ENCODE data around the gene KCNQ2.

Gene KCNQ2

DNA sequence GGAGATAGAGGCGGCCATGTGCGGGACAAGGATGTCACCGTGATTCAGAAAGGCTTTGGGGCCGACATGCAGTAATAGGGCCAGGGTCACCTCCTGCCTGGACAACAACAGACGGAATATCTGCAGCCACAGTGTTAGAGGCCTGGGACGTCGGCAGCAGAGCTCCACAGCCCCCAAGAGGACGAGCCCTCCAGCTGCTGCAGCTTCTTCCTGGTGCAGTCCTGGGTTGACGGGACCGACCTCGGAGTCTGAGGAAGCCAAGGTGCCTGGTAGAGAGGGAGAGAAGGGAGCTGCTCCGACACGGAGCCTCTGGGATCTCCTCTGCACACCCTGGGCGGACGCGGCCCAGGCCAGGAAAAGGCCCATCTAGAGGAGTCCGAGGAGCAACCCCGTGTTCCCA lies 88.1 kb downstream of the KCNQ2 start:
- Histone ChIP-seq H2BK12ac (ENCODE audit: low read length) (no peak overlapping the region), H2AFZ (ENCODE audit: low read length) (no peak overlapping the region), H3K27ac (replicated peaks; ENCODE audit: low read length) (no peak overlapping the region), H3K4me1 (ENCODE audit: control insufficient read depth in 2 of 2, insufficient read depth in 1 of 2, low read depth in 1 of 2, low read length in 2 of 2) (peaks cover 4 to 13% of the 10 kb centered on the region in 2 donors), H3K27me3 (ENCODE audit: control insufficient read depth in 3 of 3, insufficient read depth in 3 of 3, low read depth in 1 of 3, low read length in 3 of 3) (peaks cover 0 to 6% (median 4%) of the 10 kb centered on the region in 3 experiments), H3K4me3 (ENCODE audit: low read length in 2 of 2) (no peak overlapping the region), H2BK15ac (ENCODE audit: low read length) (no peak overlapping the region), H2BK120ac (ENCODE audit: low read depth, low read length) (no peak overlapping the region), H3K9ac (ENCODE audit: low read depth, low read length, poor library complexity) (no peak overlapping the region), H4K91ac (ENCODE audit: low read depth, low read length, poor library complexity) (no peak overlapping the region), H3K4me2 (ENCODE audit: insufficient read depth, low read length, poor library complexity, severe bottlenecking) (no peak overlapping the region), H3K23ac (ENCODE audit: low read depth, low read length, poor library complexity) (peak overlapping the region; percentile 77), H2AK5ac (ENCODE audit: low read depth, low read length) (no peak overlapping the region), H3K9me3 (replicated peaks in 1 of 2; ENCODE audit: control insufficient read depth in 2 of 2, insufficient read depth in 1 of 2, low read depth in 1 of 2, low read length in 2 of 2) (peaks cover 15 to 21% of the 10 kb centered on the region in 2 donors), H3K18ac (ENCODE audit: low read length) (no peak overlapping the region), H3K4ac (ENCODE audit: low read length) (no peak overlapping the region), H4K8ac (ENCODE audit: low read depth, low read length) (no peak overlapping the region), H3K36me3 (replicated peaks in 1 of 2; ENCODE audit: control insufficient read depth in 2 of 2, insufficient read depth in 2 of 2, low read length in 2 of 2) (peaks cover 0 to 3% of the 10 kb centered on the region in 2 donors), H3K79me1 (ENCODE audit: low read depth, low read length) (peaks cover 4% of the 10 kb centered on the region), H3K14ac (ENCODE audit: low read length) (no peak overlapping the region), H2BK5ac (ENCODE audit: low read length) (no peak overlapping the region)
- no CpG with 5 or more reads among the region's 18 CpGs for WGBS, 2 donors (ENCODE audit: extremely low coverage in 2 of 2, insufficient read length in 2 of 2, insufficient replicate concordance in 1 of 2)
- no peak for DNase-seq (ENCODE audit: low spot score)

DNA sequence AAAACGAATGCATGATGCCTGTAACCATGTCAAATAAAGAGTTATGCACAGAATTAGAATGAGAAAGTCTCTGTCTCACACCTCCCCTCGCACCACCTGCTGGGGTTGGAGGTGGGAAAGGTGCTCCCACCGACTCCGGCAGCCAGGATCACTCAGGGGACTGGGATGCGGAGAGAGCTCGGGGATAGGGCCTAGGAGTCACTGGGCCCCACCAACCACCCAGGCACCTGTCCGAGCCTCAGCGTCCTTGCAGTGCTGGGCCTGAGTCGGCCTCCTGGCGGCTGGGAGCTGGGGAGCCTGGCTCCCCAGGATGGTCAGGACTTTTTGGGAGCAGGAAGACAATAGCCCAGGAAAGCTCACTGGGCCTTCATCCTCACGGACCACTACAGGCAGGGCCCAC lies 88.9 kb downstream of the KCNQ2 start:
- H3K23ac ChIP-seq (ENCODE audit: low read depth, low read length, poor library complexity), result no peak overlapping the region
- no peak overlapping the region for H3K9ac ChIP-seq (ENCODE audit: low read depth, low read length, poor library complexity)
- H3K36me3 ChIP-seq (replicated peaks in 1 of 2; ENCODE audit: control insufficient read depth in 2 of 2, insufficient read depth in 2 of 2, low read length in 2 of 2), result peaks cover 0 to 3% of the 10 kb centered on the region in 2 donors
- DNase-seq (ENCODE audit: low spot score), result no peak
- no peak overlapping the region for H4K8ac ChIP-seq (ENCODE audit: low read depth, low read length)
- H4K91ac ChIP-seq (ENCODE audit: low read depth, low read length, poor library complexity), result no peak overlapping the region
- no peak overlapping the region for H3K14ac ChIP-seq (ENCODE audit: low read length)
- no CpG with 5 or more reads among the region's 11 CpGs for WGBS, 2 donors (ENCODE audit: extremely low coverage in 2 of 2, insufficient read length in 2 of 2, insufficient replicate concordance in 1 of 2)
- H2BK120ac ChIP-seq (ENCODE audit: low read depth, low read length), result no peak overlapping the region
- no peak overlapping the region for H3K4me3 ChIP-seq (ENCODE audit: low read length in 2 of 2)
- no peak overlapping the region for H2BK15ac ChIP-seq (ENCODE audit: low read length)
- peaks cover 0 to 6% (median 4%) of the 10 kb centered on the region in 3 experiments for H3K27me3 ChIP-seq (ENCODE audit: control insufficient read depth in 3 of 3, insufficient read depth in 3 of 3, low read depth in 1 of 3, low read length in 3 of 3)
- no peak overlapping the region for H3K4ac ChIP-seq (ENCODE audit: low read length)
- no peak overlapping the region for H3K4me2 ChIP-seq (ENCODE audit: insufficient read depth, low read length, poor library complexity, severe bottlenecking)
- no peak overlapping the region for H2BK12ac ChIP-seq (ENCODE audit: low read length)
- H3K27ac ChIP-seq (replicated peaks; ENCODE audit: low read length), result no peak overlapping the region
- peaks cover 6% of the 10 kb centered on the region for H3K79me1 ChIP-seq (ENCODE audit: low read depth, low read length)
- no peak overlapping the region for H3K18ac ChIP-seq (ENCODE audit: low read length)
- H2BK5ac ChIP-seq (ENCODE audit: low read length), result no peak overlapping the region
- H3K9me3 ChIP-seq (replicated peaks in 1 of 2; ENCODE audit: control insufficient read depth in 2 of 2, insufficient read depth in 1 of 2, low read depth in 1 of 2, low read length in 2 of 2), result peaks cover 15 to 21% of the 10 kb centered on the region in 2 donors
- H3K4me1 ChIP-seq (ENCODE audit: control insufficient read depth in 2 of 2, insufficient read depth in 1 of 2, low read depth in 1 of 2, low read length in 2 of 2), result peaks cover 4 to 21% of the 10 kb centered on the region in 2 donors
- H2AK5ac ChIP-seq (ENCODE audit: low read depth, low read length), result peak overlapping the region; percentile 67
- H2AFZ ChIP-seq (ENCODE audit: low read length), result no peak overlapping the region

DNA sequence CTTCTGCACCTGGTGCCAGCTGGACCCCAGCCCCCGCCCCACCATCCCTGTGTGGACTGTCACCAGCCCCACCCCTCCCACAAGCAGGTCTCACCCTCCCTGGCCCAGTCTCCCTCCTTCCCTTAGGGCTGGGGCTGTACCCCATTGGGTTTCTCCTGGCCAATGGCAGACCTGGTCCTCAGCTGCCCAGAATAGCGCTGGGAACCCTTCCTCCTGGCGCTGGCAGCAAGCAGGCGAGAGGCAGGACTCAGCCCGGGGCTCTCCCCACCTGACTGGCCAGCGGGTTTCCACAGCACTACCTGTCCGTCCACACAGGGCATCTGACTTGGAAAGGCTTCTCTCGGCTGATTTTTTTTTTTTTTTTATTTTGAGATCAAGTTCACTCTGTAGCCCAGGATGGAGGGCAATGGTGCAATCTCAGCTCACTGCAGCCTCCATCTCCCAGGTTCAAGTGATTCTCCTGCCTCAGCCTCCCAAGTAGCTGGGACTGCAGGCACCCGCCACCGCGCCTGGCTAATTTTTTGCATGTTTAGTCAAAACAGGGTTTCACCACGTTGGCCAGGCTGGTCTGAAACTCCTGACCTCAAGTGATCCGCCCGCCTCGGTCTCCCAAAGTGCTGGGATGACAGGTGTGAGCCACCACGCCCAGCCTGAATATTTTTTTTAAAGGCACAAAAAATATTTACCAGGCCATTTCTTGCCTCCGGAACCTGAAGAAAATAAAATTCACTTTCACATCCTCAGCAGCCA lies 89.7 kb downstream of the KCNQ2 start:
- H2AK5ac ChIP-seq (ENCODE audit: low read depth, low read length), result peak overlapping the region; percentile 2
- no peak overlapping the region for H3K23ac ChIP-seq (ENCODE audit: low read depth, low read length, poor library complexity)
- WGBS, 2 donors (ENCODE audit: extremely low coverage in 2 of 2, insufficient read length in 2 of 2, insufficient replicate concordance in 1 of 2), result no CpG with 5 or more reads among the region's 17 CpGs
- DNase-seq (ENCODE audit: low spot score), result no peak
- H3K9ac ChIP-seq (ENCODE audit: low read depth, low read length, poor library complexity), result no peak overlapping the region
- peaks cover 0 to 2% of the 10 kb centered on the region in 2 donors for H3K36me3 ChIP-seq (replicated peaks in 1 of 2; ENCODE audit: control insufficient read depth in 2 of 2, insufficient read depth in 2 of 2, low read length in 2 of 2)
- H2BK120ac ChIP-seq (ENCODE audit: low read depth, low read length), result no peak overlapping the region
- H3K27me3 ChIP-seq (ENCODE audit: control insufficient read depth in 3 of 3, insufficient read depth in 3 of 3, low read depth in 1 of 3, low read length in 3 of 3), result peaks cover 0 to 4% (median 2%) of the 10 kb centered on the region in 3 experiments
- peaks cover 5% of the 10 kb centered on the region for H3K79me1 ChIP-seq (ENCODE audit: low read depth, low read length)
- H4K91ac ChIP-seq (ENCODE audit: low read depth, low read length, poor library complexity), result no peak overlapping the region
- no peak overlapping the region for H3K4me3 ChIP-seq (ENCODE audit: low read length in 2 of 2)
- no peak overlapping the region for H2AFZ ChIP-seq (ENCODE audit: low read length)
- H3K9me3 ChIP-seq (replicated peaks in 1 of 2; ENCODE audit: control insufficient read depth in 2 of 2, insufficient read depth in 1 of 2, low read depth in 1 of 2, low read length in 2 of 2), result peaks cover 11 to 19% of the 10 kb centered on the region in 2 donors
- H3K4ac ChIP-seq (ENCODE audit: low read length), result no peak overlapping the region
- no peak overlapping the region for H3K18ac ChIP-seq (ENCODE audit: low read length)
- H3K4me1 ChIP-seq (ENCODE audit: control insufficient read depth in 2 of 2, insufficient read depth in 1 of 2, low read depth in 1 of 2, low read length in 2 of 2), result peaks cover 9 to 29% of the 10 kb centered on the region in 2 donors
- no peak overlapping the region for H2BK12ac ChIP-seq (ENCODE audit: low read length)
- no peak overlapping the region for H2BK15ac ChIP-seq (ENCODE audit: low read length)
- H4K8ac ChIP-seq (ENCODE audit: low read depth, low read length), result no peak overlapping the region
- no peak overlapping the region for H3K4me2 ChIP-seq (ENCODE audit: insufficient read depth, low read length, poor library complexity, severe bottlenecking)
- no peak overlapping the region for H2BK5ac ChIP-seq (ENCODE audit: low read length)
- H3K27ac ChIP-seq (replicated peaks; ENCODE audit: low read length), result no peak overlapping the region
- H3K14ac ChIP-seq (ENCODE audit: low read length), result no peak overlapping the region

DNA sequence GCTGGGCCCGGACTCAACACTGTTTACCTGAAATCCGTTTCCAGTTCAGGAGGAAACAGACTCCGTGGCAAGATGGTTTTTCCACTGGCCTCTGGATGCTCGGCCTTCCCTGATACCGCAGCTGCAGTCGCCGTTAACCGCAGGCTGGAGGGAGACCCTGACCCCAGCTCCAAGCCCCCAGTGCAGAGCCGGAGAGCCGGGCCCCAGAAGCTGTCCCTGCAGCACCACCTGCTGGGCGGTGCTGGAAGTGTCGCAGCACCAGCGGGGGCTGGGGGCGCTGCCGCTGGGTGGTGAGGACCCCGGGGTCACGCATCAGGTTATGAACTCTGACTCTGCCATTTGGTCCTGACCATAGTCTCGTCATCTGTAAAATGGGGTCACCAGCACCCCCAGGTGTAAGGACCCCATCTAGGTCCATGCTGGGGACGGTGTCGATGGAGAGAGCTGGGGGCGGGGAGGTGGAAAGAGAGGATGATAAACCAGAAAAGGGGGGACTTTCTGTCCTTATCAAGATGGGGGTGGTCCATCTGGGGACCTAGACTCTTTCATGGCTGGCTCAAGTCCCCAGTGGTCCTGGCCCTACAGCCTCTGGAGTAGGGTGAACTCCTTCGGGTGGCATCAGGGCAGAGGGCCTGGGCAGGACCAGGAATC lies 90.5 kb downstream of the KCNQ2 start:
- Histone ChIP-seq H2AFZ (ENCODE audit: low read length) (no peak overlapping the region), H2BK12ac (ENCODE audit: low read length) (no peak overlapping the region), H3K23ac (ENCODE audit: low read depth, low read length, poor library complexity) (no peak overlapping the region), H3K14ac (ENCODE audit: low read length) (no peak overlapping the region), H3K18ac (ENCODE audit: low read length) (no peak overlapping the region), H3K79me1 (ENCODE audit: low read depth, low read length) (peaks cover 2% of the 10 kb centered on the region), H3K27ac (replicated peaks; ENCODE audit: low read length) (no peak overlapping the region), H3K9ac (ENCODE audit: low read depth, low read length, poor library complexity) (no peak overlapping the region), H3K4me2 (ENCODE audit: insufficient read depth, low read length, poor library complexity, severe bottlenecking) (no peak overlapping the region), H3K9me3 (replicated peaks in 1 of 2; ENCODE audit: control insufficient read depth in 2 of 2, insufficient read depth in 1 of 2, low read depth in 1 of 2, low read length in 2 of 2) (peaks cover 5 to 13% of the 10 kb centered on the region in 2 donors), H3K27me3 (ENCODE audit: control insufficient read depth in 3 of 3, insufficient read depth in 3 of 3, low read depth in 1 of 3, low read length in 3 of 3) (peaks cover 0 to 4% (median 0%) of the 10 kb centered on the region in 3 experiments), H2AK5ac (ENCODE audit: low read depth, low read length) (peak overlapping the region; percentile 12), H3K4me1 (ENCODE audit: control insufficient read depth in 2 of 2, insufficient read depth in 1 of 2, low read depth in 1 of 2, low read length in 2 of 2) (peaks cover 13 to 36% of the 10 kb centered on the region in 2 donors), H4K8ac (ENCODE audit: low read depth, low read length) (no peak overlapping the region), H3K4ac (ENCODE audit: low read length) (no peak overlapping the region), H2BK15ac (ENCODE audit: low read length) (no peak overlapping the region), H3K4me3 (ENCODE audit: low read length in 2 of 2) (no peak overlapping the region), H2BK120ac (ENCODE audit: low read depth, low read length) (no peak overlapping the region), H2BK5ac (ENCODE audit: low read length) (no peak overlapping the region), H3K36me3 (replicated peaks in 1 of 2; ENCODE audit: control insufficient read depth in 2 of 2, insufficient read depth in 2 of 2, low read length in 2 of 2) (no peaks in the 10 kb centered on the region), H4K91ac (ENCODE audit: low read depth, low read length, poor library complexity) (no peak overlapping the region)
- peak; percentile 65 for DNase-seq (ENCODE audit: low spot score)
- WGBS, 2 donors (ENCODE audit: extremely low coverage in 2 of 2, insufficient read length in 2 of 2, insufficient replicate concordance in 1 of 2), result no CpG with 5 or more reads among the region's 22 CpGs

All from neuronal stem cell (in vitro differentiated cells).